GM12878 (cell line): ENCODE results near the gene F3. TPM values are rescaled to one million over a fixed set of nuclear protein-coding genes. Genes with fewer than 3 reads are reported as not detected.

ENCODE experiments used
- ATAC-seq: fragments of 200-7000 bp; cut with Tn5 transposase; 3 replicates; pipeline ENCODE4 v1.9.1; 2020; ENCODE audit warnings: mild to moderate bottlenecking, moderate library complexity
- BruUV-seq: library from RNA; stranded (reverse); fragments of 400-500 nt; replicated peaks from 2 replicates; lab custom pipeline; 2021; lab: Mats Ljungman, UMichigan
- CTCF ChIA-PET: fragments of 300-600 bp; sonication (Branson Sonifier 250); formaldehyde crosslinking; extraction: SDS; loops from one replicate; lab custom pipeline; 2021; ENCODE audit warnings: inconsistent platforms; lab: Yijun Ruan, JAX
- POLR2A ChIA-PET: fragments of 350-600 bp; formaldehyde crosslinking; extraction: SDS; loops from one replicate; lab custom pipeline; 2021; ENCODE audit warnings: inconsistent platforms; lab: Charles Lee
- RAD21 ChIA-PET: fragments of 300-600 bp; sonication (Branson Sonifier 250); formaldehyde crosslinking; loops from one replicate; lab custom pipeline; 2023; ENCODE audit warnings: antibody characterized with exemption; ENCODE audit not compliant: unreplicated experiment; lab: Charles Lee
- SMC1A ChIA-PET: fragments of 300-600 bp; sonication (Branson Sonifier 250); formaldehyde crosslinking; loops from one replicate; lab custom pipeline; 2023; ENCODE audit not compliant: unreplicated experiment, uncharacterized antibody; lab: Charles Lee
- DNase-seq: peaks from one replicate; pipeline ENCODE4 v3.0.0-alpha.2; 2011; ENCODE audit warnings: low read depth, low spot score
- FAIRE-seq: peaks from 3 replicates; lab custom pipeline; 2011; peaks lifted over from hg19 to GRCh38; lab: Jason Lieb, UNC
- H2AFZ ChIP-seq: 2 replicates; pipeline ENCODE4 v1.6.0; 2011; ENCODE audit warnings: low read depth, low read length, control low read depth; ENCODE audit not compliant: control insufficient read depth
- H3K27ac ChIP-seq: 2 replicates; pipeline ENCODE4 v1.5.1; 2011; ENCODE audit warnings: control low read depth; ENCODE audit not compliant: control insufficient read depth, insufficient read depth
- H3K27me3 ChIP-seq, 2 experiments: replicated peaks in 1 of 2; 2 replicates each; pipeline versions ENCODE4 v1.6.0 to v1.6.1; 2011; ENCODE audit warnings: low read length in 1 of 2; ENCODE audit not compliant: control insufficient read depth in 2 of 2, insufficient read depth in 2 of 2
- H3K36me3 ChIP-seq, 2 experiments: 2 replicates each; pipeline ENCODE4 v1.5.1; 2011; ENCODE audit warnings: low read length in 1 of 2; ENCODE audit not compliant: control insufficient read depth in 2 of 2, insufficient read depth in 2 of 2
- H3K4me1 ChIP-seq: 2 replicates; pipeline ENCODE4 v1.6.1; 2011; ENCODE audit warnings: mild to moderate bottlenecking, low read length, moderate library complexity, mixed read lengths; ENCODE audit not compliant: control insufficient read depth, insufficient read depth
- H3K4me2 ChIP-seq: 2 replicates; pipeline ENCODE4 v1.6.0; 2011; ENCODE audit warnings: control low read depth; ENCODE audit not compliant: control insufficient read depth, insufficient read depth
- H3K4me3 ChIP-seq: fragments of 200-600 bp; sonication (generic); 2 replicates; pipeline ENCODE4 v1.5.1; 2016
- H3K79me2 ChIP-seq: 2 replicates; pipeline ENCODE4 v1.6.0; 2011; ENCODE audit warnings: low read length; ENCODE audit not compliant: control insufficient read depth, insufficient read depth
- H3K9ac ChIP-seq: 2 replicates; pipeline ENCODE4 v1.8.0; 2011; ENCODE audit warnings: low read length, control low read depth, mixed read lengths; ENCODE audit not compliant: control insufficient read depth, insufficient read depth
- H3K9me3 ChIP-seq: replicated peaks from 3 replicates; pipeline ENCODE4 v1.5.1; 2011; ENCODE audit warnings: mild to moderate bottlenecking, low read length; ENCODE audit not compliant: control insufficient read depth, insufficient read depth
- H4K20me1 ChIP-seq: 2 replicates; pipeline ENCODE4 v1.6.0; 2011; ENCODE audit not compliant: control insufficient read depth, insufficient read depth
- ASH2L ChIP-seq: fragments of 300-600, 200-600 bp; sonication (generic); IDR thresholded peaks from 2 replicates; pipeline ENCODE4 v1.6.1; 2017; ENCODE audit warnings: low read depth, mild to moderate bottlenecking, borderline replicate concordance
- ATF7 ChIP-seq: fragments of 450-650 bp; IDR thresholded peaks from 2 replicates; pipeline ENCODE4 v1.6.1; 2016; ENCODE audit warnings: low read depth, mild to moderate bottlenecking
- FOXK2 ChIP-seq: fragments of 450-650 bp; IDR thresholded peaks from 2 replicates; pipeline ENCODE4 v1.6.1; 2017; ENCODE audit warnings: mild to moderate bottlenecking, moderate library complexity
- IKZF1 ChIP-seq: fragments of 450-650 bp; conservative IDR thresholded peaks from 2 replicates; pipeline ENCODE4 v1.6.1; 2017; ENCODE audit warnings: antibody characterized with exemption, mild to moderate bottlenecking
- JUNB ChIP-seq: IDR thresholded peaks from 2 replicates; pipeline ENCODE4 v1.6.1; 2016; ENCODE audit warnings: antibody characterized with exemption, mild to moderate bottlenecking
- MXI1 ChIP-seq: fragments of 150-350 bp; IDR thresholded peaks from 2 replicates; pipeline ENCODE4 v1.6.1; 2011; ENCODE audit warnings: low read depth, mild to moderate bottlenecking, inconsistent platforms, low read length, improper control_type of control experiment
- PRDM15 ChIP-seq: fragments of 450-650 bp; formaldehyde crosslinking; IDR thresholded peaks from 2 replicates; pipeline ENCODE4 v1.4.0; 2020; ENCODE audit warnings: mild to moderate bottlenecking, moderate library complexity
- SMARCA5 ChIP-seq: fragments of 450-650 bp; IDR thresholded peaks from 2 replicates; pipeline ENCODE4 v1.6.1; 2017; ENCODE audit warnings: mild to moderate bottlenecking
- SREBF1 ChIP-seq: IDR thresholded peaks from 2 replicates; pipeline ENCODE4 v1.6.1; 2012; ENCODE audit warnings: mild to moderate bottlenecking, low read length
- WRNIP1 ChIP-seq: IDR thresholded peaks from 2 replicates; pipeline ENCODE4 v1.6.1; 2011; ENCODE audit warnings: low read depth, low read length, improper control_type of control experiment, borderline replicate concordance
- ZNF24 ChIP-seq: fragments of 450-650 bp; IDR thresholded peaks from 2 replicates; pipeline ENCODE4 v1.6.1; 2017; ENCODE audit warnings: antibody characterized with exemption, mild to moderate bottlenecking
- WGBS: methylation state at CpG from one replicate; pipeline ENCODE4 v1.1.6; 2016; ENCODE audit warnings: low lambda C conversion rate; ENCODE audit not compliant: insufficient replicate concordance, insufficient coverage; ENCODE audit errors: missing lambda C conversion rate; 5-methylcytosine and 5-hydroxymethylcytosine counted together
- in situ Hi-C: fragments of 300-500 bp; cut with MboI; formaldehyde crosslinking; loops from 9 replicates; pipeline ENCODE4 v1.14.3; 2018; ENCODE audit warnings: mixed read lengths
- intact Hi-C: fragments of 100-400 bp; cut with micrococcal nuclease; formaldehyde crosslinking; loops from one replicate; pipeline ENCODE4 v1.14.2; 2022; ENCODE audit not compliant: unreplicated experiment
- polyA plus RNA-seq, 11 experiments: library from polyadenylated mRNA; depleted of rRNA in 4 of 11; unstranded in 6 of 11; stranded (reverse) in 5 of 11; fragments of >200 nt; fragmentation: Nextera tagmentation in 4 of 11; fragmentation: Illumina TruSeq in 1 of 11; extraction: Ambion mirVana in 4 of 11; extraction: Trizol in 1 of 11; gene quantifications; 1 replicate in 1 of 11; 2 replicates in 10 of 11; pipeline versions ENCODE4 v1.2.1 to v1.2.3, GENCODE V29; 2011 to 2016; ENCODE audit warnings: inconsistent platforms in 2 of 11, missing spikeins in 2 of 11, low read depth in 1 of 11
- total RNA-seq, 4 experiments: library from RNA; depleted of rRNA in 3 of 4; stranded (reverse); fragments of >200 nt in 3 of 4; fragmentation: Illumina TruSeq in 1 of 4; extraction: Trizol in 1 of 4; gene quantifications; 2 replicates each; pipeline versions ENCODE4 v1.2.1 to v1.2.3, GENCODE V29; 2013 to 2021
- TF ChIP-seq, protein P1 (sequence below): fragments of 450-650 bp; IDR thresholded peaks from 2 replicates; pipeline ENCODE4 v1.6.1; 2017; ENCODE audit warnings: low read depth, mild to moderate bottlenecking, moderate library complexity
- TF ChIP-seq, protein P2 (sequence below): fragments of 450-650 bp; IDR thresholded peaks from 2 replicates; pipeline ENCODE4 v1.6.1; 2017; ENCODE audit warnings: borderline replicate concordance
- TF ChIP-seq, protein P3 (sequence below): IDR thresholded peaks from 2 replicates; pipeline ENCODE4 v1.6.1; 2012; ENCODE audit warnings: low read depth, low read length, improper control_type of control experiment

F3 gene
- total and polyA plus RNA-seq, 10 of the 15 experiments (the other 5 are each of a cell fraction or from before 2014, with no cell fraction given), result 0.18 to 0.33 TPM; not detected in 8

GRCh38 chr1:94503153-94503552 is 38.4 kb downstream of the F3 start:
- ChIA-PET RAD21 (interaction anchor here (1.2 kb wide), 1 partner anchor 141 kb away, joined by 3 read pairs; no protein-coding TSS in a partner anchor), POLR2A (no interaction called here), SMC1A (interaction anchor here (0.9 to 1.7 kb wide), 4 partner anchors 9 to 301 kb away, joined by 3 to 4 read pairs (median 4); no protein-coding TSS in a partner anchor), CTCF (interaction anchor here (1.3 to 4.9 kb wide), 3 partner anchors 11 to 22 kb away, joined by 4 to 27 read pairs (median 4); no protein-coding TSS in a partner anchor)
- Histone ChIP-seq H3K9ac (no peak overlapping the region), H3K4me3 (no peak overlapping the region), H3K4me1 (no peaks in the 10 kb centered on the region), H3K27me3 (no peaks in the 10 kb centered on the region), H4K20me1 (no peaks in the 10 kb centered on the region), H3K9me3 (no peaks in the 10 kb centered on the region), H3K4me2 (no peak overlapping the region), H3K27ac (no peak overlapping the region), H3K79me2 (no peaks in the 10 kb centered on the region), H3K36me3 (peaks cover 0 to 7% of the 10 kb centered on the region in 2 experiments; a peak in 3 of 4 replicates), H2AFZ (no peak overlapping the region)
- ATAC-seq, result no peak
- intact Hi-C loops (no loop called here), in situ Hi-C loops (no loop called here)
- no TSS peak for BruUV-seq
- FAIRE-seq, result no peak
- no peak for DNase-seq
- 93% methylated on average over 4 of the region's 4 CpGs for WGBS
- TF ChIP-seq, protein P1, sequence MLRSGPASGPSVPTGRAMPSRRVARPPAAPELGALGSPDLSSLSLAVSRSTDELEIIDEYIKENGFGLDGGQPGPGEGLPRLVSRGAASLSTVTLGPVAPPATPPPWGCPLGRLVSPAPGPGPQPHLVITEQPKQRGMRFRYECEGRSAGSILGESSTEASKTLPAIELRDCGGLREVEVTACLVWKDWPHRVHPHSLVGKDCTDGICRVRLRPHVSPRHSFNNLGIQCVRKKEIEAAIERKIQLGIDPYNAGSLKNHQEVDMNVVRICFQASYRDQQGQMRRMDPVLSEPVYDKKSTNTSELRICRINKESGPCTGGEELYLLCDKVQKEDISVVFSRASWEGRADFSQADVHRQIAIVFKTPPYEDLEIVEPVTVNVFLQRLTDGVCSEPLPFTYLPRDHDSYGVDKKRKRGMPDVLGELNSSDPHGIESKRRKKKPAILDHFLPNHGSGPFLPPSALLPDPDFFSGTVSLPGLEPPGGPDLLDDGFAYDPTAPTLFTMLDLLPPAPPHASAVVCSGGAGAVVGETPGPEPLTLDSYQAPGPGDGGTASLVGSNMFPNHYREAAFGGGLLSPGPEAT, result no peak
- TF ChIP-seq JUNB (no peak), ZNF24 (no peak), SMARCA5 (no peak), WRNIP1 (no peak), FOXK2 (no peak), ASH2L (no peak), IKZF1 (no peak), MXI1 (no peak), PRDM15 (CRISPR knock-in tag) (no peak), ATF7 (no peak), SREBF1 (no peak)
- TF ChIP-seq, protein P2, sequence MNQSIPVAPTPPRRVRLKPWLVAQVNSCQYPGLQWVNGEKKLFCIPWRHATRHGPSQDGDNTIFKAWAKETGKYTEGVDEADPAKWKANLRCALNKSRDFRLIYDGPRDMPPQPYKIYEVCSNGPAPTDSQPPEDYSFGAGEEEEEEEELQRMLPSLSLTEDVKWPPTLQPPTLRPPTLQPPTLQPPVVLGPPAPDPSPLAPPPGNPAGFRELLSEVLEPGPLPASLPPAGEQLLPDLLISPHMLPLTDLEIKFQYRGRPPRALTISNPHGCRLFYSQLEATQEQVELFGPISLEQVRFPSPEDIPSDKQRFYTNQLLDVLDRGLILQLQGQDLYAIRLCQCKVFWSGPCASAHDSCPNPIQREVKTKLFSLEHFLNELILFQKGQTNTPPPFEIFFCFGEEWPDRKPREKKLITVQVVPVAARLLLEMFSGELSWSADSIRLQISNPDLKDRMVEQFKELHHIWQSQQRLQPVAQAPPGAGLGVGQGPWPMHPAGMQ, result no peak
- TF ChIP-seq, protein P3, sequence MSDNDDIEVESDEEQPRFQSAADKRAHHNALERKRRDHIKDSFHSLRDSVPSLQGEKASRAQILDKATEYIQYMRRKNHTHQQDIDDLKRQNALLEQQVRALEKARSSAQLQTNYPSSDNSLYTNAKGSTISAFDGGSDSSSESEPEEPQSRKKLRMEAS, result no peak
